Measurements from ENCODE around the gene ENPP3. TPM values are rescaled to one million over a fixed set of nuclear protein-coding genes. Genes with fewer than 3 reads are reported as not detected.

ENPP3 gene
- total and polyA plus RNA-seq, 12 donors = 0.07 to 0.33 (median 0.15) TPM; not detected in 3

DNA sequence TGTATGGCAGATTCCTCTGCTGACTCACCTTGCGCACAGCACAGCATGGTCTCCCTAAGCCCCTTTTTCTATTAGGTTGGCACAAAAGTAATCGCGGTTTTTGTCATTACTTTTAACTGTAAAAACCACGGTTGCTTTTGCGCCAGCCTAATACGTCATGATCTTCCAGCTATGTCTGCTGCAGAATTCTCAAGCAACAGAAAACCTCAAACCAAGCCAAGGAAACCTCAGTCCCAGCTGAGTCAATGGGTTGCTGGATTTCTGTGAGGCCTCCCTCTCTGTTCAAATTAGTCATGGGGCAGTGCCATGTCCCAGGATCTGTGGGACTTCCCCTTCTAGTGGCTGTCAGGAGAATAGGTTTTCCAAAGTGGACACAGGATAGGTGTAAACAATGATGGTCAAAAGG is 155.0 kb downstream of the ENPP3 start:
- H3K4me1 ChIP-seq = no peaks in the 10 kb centered on the region
- intact Hi-C loops (cut with DNase I) = no loop called here
- no peak overlapping the region for H3K4me3 ChIP-seq
- WGBS, 2 donors = 89 to 91% methylated on average over 6 of the region's 6 CpGs
- no peak for DNase-seq
- H3K27ac ChIP-seq = no peak overlapping the region
- no peaks in the 10 kb centered on the region for H3K27me3 ChIP-seq
- no peak for ATAC-seq
- no peaks in the 10 kb centered on the region for H3K9me3 ChIP-seq
- H3K36me3 ChIP-seq = no peaks in the 10 kb centered on the region
- TF ChIP-seq, protein P1, sequence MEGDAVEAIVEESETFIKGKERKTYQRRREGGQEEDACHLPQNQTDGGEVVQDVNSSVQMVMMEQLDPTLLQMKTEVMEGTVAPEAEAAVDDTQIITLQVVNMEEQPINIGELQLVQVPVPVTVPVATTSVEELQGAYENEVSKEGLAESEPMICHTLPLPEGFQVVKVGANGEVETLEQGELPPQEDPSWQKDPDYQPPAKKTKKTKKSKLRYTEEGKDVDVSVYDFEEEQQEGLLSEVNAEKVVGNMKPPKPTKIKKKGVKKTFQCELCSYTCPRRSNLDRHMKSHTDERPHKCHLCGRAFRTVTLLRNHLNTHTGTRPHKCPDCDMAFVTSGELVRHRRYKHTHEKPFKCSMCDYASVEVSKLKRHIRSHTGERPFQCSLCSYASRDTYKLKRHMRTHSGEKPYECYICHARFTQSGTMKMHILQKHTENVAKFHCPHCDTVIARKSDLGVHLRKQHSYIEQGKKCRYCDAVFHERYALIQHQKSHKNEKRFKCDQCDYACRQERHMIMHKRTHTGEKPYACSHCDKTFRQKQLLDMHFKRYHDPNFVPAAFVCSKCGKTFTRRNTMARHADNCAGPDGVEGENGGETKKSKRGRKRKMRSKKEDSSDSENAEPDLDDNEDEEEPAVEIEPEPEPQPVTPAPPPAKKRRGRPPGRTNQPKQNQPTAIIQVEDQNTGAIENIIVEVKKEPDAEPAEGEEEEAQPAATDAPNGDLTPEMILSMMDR (IDR thresholded peaks at IDR 0.05) = no peak

DNA sequence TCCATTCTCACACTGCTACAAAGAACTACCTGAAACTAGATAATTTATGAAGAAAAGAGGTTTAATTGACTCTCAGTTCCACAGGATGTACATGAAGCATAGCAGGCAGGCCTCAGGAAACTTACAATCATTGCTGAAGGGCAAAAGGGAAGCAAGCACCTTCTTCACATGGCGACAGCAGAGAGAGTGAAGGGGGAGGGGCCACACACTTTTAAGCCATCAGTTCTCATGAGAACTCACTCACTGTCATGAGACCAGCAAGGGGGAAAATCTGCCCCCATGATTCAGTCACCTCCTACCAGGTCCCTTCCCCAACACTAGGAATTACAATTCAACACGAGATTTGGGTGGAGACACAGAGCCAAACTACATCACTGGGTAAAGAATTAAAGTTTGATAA is 158.3 kb downstream of the ENPP3 start:
- Histone ChIP-seq H3K27me3 (peaks cover 0 to 6% (median 0%) of the 10 kb centered on the region in 7 donors), H3K4me1 (no peaks in the 10 kb centered on the region), H3K36me3 (no peaks in the 10 kb centered on the region), H3K27ac (no peak overlapping the region), H3K9me3 (peaks cover 0 to 13% (median 0%) of the 10 kb centered on the region in 11 donors), H3K4me3 (no peak overlapping the region)
- intact Hi-C loops (cut with DNase I) = no loop called here
- TF ChIP-seq, protein P1 (IDR thresholded peaks at IDR 0.05) = no peak
- WGBS, 2 donors = 76 to 80% methylated on average over 2 of the region's 2 CpGs
- DNase-seq (no peak), ATAC-seq (no peak)

Small RNA genes within 50 kb of the gene (microRNA-seq; reads per million reads assigned to microRNA genes)
- gene MIR548H5 = 0 reads per million in 2 donors

Other genes with a start within 250 kb of the ENPP3 start
- gene ARG1, start 64.1 kb upstream of the ENPP3 start, total RNA-seq = 1 to 10 TPM in 1 of 10 donors, under 1 TPM in 4, not detected in 5; 0.27 to 1.2 (median 0.83) TPM
- under 1 TPM; 0.10 to 0.51 TPM for gene ARG1, start 64.1 kb upstream of the ENPP3 start, polyA plus RNA-seq
- gene MED23, start 9.1 kb upstream of the ENPP3 start, total RNA-seq = 10 to 100 TPM in 9 of 10 donors, 1 to 10 TPM in 1; 9.8 to 14.1 (median 11.5) TPM
- gene MED23, start 9.1 kb upstream of the ENPP3 start, polyA plus RNA-seq = 10 to 100 TPM in 1 of 2 donors, 1 to 10 TPM in 1; 4.6 to 18.4 TPM
- gene OR2A4, start 64.1 kb downstream of the ENPP3 start, total RNA-seq = not detected
- not detected for gene OR2A4, start 64.1 kb downstream of the ENPP3 start, polyA plus RNA-seq
- not detected for gene CTAGE9, start 73.7 kb downstream of the ENPP3 start, total RNA-seq
- gene CTAGE9, start 73.7 kb downstream of the ENPP3 start, polyA plus RNA-seq = not detected
- 1 to 10 TPM; 1.1 to 3.2 (median 2.1) TPM for gene ENPP1, start 170.7 kb downstream of the ENPP3 start, total RNA-seq
- 1 to 10 TPM in 1 of 2 donors, under 1 TPM in 1; 0.45 to 2.3 TPM for gene ENPP1, start 170.7 kb downstream of the ENPP3 start, polyA plus RNA-seq